Measurements from ENCODE around the gene STK11.

- TF ChIP-seq POLR2A (IDR thresholded peaks at IDR 0.05; ENCODE audit: low read depth, low read length): no peak
- TF ChIP-seq JUN (IDR thresholded peaks at IDR 0.05; ENCODE audit: borderline replicate concordance, insufficient read depth, insufficient read length, low read depth): no peak
- TF ChIP-seq CTCF (IDR thresholded peaks at IDR 0.05; ENCODE audit: extremely low read depth in 1 of 2, insufficient read depth in 1 of 2, low read depth in 1 of 2, low read length in 2 of 2): no peak
- no peak for TF ChIP-seq EZH2 (IDR thresholded peaks at IDR 0.05; ENCODE audit: borderline replicate concordance, low read depth, low read length, severe bottlenecking)
Measured at GRCh38 chr19:1262623-1263123, 57.1 kb downstream of the STK11 start.
